GM21619 (cell line): ENCODE results near the gene SF3B1.
"Not testable (repeated sequence)": the region's sequence is repeated elsewhere in the genome, so short reads cannot be mapped to it uniquely, and the experiment has no call there.

ENCODE experiments used
- ATAC-seq: cut with Tn5 transposase; IDR thresholded peaks from one replicate; pipeline ENCODE4 v1.9.1; 2021; ENCODE audit not compliant: unreplicated experiment

The SF3B1 gene

DNA sequence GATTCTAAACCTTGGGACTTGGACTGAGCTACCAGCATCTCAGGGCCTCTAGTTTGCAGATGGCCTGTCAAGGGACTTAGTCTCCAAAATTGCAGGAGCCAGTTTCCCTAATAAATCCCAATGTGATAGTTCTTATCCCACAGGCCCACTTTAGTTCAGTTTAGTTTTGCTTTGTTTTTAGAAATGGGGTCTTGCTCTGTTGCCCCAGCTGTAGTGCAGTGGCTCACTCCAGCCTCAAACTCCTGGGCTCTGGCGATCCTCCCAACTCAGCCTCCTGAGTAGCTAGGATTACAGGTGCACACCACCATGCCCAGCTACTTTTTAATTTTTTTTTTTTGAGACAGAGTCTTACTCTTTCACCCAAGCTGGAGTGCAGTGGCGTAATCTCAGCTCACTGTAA lies 2.6 kb upstream of the SF3B1 start:
- no peak for ATAC-seq

DNA sequence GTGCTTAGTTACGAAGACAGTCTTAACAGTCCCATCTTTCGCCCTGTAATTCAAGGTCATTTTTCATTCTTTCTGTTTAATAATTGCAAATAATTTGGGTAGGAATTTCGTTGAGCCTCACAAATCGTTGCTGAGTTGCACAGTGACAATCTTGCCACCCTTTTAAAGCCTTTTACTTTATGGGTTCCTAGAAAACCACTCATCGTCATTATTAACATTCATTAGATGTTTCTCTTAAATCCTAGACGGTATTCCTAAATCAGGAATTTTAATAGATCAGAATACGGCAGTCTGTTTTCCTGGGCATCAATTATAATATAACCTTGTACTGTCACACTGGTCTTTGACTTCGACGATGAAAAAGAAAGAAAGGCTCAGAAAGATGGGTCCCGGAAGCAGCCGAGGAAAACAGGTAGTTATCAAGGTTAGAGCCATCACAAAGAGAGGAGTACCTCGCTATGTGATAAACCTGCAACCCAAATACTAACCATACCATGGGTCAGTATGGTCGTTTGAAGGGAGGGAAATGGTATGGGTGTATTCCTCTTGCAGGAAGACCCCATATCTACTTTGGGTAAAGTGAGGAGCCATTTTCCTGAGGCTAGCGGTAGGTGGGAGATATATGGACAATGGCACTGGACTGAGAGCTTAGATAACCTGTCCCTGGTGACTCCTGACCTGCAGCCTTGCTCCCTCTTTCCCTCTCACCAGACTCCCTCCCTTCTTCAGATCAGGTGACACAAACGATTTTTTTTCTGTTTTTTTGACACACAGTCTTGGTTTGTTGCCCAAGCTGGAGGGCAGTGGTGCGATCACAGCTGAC lies 981 bp upstream of the SF3B1 start:
- no peak for ATAC-seq

DNA sequence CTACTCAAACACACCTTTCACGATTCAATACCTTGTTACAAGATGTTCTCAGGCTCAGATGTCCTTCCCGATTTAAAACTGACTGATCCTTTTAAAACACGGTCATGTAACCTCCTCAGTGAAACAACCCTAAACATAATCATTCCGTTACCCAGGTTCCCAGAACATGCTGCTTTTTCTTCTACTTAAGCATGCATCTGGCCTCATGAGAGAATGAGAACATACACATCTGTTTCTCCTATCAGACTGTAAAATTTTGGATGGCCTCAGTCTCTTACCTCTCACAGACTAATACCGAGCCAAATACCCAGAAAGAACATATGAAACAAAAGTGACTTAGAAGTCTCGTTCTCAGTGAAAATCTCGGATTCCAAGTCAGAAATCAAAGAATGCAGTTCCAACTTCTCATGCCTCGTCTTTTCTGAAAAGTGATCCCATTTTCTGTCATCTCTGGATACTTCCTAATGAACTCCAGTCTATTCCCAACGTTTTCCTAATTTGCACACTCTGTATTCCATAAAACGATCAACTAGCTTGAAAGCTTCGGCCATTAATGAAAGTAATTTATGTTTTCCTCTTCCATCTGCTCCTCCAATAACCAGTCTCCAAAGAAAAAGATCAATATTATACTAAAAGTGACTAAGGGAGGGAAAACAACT lies 919 bp downstream of the SF3B1 start:
- no peak for ATAC-seq

DNA sequence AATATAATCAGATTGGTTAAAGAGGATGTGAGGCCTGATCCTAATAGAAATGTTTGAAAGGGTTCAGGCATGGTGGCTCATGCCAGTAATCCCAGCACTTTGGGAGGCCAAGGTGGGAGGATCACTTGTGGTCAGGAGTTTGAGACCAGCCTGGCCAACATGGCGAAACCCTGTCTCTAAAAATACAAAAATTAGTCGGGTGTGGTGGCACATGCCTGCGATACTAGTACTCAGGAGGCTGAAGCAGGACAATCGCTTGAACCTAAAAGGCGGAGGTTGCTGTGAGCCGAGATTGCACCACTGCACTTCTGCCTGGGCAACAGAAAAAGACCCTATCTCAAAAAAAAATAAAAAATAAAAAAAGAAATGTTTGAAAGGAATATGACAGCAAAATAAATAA lies 2.3 kb downstream of the SF3B1 start:
- ATAC-seq = not testable (repeated sequence)

DNA sequence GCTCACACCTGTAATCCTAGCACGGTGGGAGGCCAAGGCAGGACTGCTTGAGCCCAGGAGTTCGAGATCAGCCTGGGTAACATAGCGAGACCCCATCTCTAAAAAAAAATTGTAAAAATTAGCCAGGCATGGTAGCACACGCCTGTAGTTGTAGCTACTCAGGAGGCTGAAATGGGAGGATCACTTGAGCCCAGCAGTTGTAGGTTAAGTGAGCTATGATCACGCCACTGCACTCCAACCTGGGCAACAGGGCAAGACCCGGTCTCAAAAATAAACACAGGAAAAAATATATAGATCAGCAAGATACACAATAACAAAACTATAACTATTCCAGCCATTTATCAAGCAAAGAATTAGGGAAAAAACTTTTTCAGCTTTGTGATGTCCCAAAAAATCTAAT lies 3.0 kb downstream of the SF3B1 start:
- ATAC-seq = no peak

DNA sequence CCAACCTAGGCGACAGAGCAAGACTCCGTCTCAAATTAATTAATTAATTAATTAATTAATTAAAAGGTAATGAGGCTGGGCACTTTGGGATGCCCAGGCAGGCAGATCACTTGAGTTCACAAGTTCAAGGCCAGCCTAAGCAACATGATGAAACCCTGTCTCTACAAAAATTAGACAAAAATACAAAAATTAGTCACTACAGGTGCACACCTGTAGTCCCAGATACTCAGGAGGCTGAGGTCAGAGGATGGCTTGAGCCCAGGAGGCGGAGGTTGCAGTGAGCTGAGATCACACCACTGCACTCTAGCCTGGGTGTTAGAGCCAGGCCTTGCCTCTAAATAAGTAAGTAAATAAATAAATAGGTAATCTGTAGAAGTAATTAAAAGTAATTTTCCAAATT lies 6.8 kb downstream of the SF3B1 start:
- ATAC-seq = no peak

DNA sequence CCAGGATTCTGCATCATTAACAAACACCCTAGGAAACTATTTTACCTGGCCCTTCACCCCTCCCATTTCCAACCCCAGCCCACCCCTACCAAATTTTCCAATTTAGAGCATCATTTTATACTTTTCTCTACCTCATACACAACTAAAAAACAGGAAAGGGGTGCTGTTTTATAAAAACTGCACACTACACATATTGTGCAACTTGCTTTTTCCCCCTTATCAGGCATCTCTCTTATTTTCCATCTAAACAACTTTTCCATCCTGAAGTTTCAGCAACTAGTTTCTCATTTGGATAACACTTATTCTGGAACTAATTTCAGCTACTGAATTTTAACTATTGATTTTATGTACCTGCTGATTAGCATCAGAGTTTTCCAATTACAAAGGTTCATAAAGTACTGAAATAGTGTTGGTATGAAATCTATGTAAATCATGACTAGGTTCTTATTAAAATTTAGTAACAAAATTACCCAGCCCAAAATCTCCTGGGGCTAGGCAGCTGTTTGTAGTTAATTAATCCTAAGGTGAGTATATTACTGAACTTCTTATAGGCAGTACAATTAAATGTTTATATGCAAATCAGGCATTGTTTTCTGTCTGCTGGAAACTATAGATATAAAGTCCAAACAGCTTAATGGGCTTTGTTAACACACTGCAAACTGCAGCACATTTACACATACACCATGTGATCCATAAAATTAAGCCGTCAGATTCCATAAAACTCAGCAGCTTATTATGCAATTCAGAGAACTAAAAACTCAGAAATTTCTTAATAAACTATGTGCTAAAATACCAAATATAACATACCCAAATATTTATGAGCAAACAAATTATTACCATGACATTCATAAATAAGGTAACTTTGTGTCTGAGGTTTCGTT lies 7.9 kb downstream of the SF3B1 start:
- no peak for ATAC-seq

DNA sequence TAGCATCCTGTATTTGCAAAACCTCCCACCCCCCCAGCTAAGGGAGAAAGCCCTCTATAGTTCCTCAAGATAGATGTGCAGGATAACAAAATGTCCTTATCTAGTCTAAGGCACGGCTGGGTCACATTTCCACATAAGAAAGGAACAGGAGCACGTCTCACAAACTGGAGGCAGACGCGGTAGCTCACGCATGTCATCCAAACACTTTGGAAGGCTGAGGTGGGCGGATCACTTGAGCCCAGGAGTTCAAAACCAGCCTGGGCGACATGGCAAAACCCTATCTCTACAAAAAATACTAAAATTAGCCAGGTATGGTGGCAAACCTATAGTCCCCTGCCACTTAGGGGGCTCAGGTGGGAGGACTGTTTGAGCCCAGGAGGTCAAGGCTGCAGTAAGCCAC lies 9.3 kb downstream of the SF3B1 start:
- no peak for ATAC-seq

DNA sequence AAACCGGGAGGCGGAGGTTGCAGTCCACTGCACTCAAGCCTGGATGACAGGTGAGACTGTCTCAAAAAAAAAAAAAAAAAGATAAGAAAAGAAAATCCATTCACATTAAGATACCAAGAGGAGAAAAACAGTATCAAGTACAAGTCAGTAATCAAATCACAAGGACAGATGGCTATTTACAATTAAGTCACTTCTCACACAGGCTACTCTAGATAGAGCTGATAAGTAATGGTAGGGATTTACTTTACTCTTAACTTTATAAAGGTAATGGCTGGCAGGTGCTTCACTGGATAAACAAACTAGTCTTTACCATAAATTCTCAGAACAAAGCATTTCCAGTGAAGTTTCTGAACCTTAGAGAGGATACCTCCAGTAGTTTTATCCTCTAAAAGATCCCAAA lies 11.5 kb downstream of the SF3B1 start:
- no peak for ATAC-seq

DNA sequence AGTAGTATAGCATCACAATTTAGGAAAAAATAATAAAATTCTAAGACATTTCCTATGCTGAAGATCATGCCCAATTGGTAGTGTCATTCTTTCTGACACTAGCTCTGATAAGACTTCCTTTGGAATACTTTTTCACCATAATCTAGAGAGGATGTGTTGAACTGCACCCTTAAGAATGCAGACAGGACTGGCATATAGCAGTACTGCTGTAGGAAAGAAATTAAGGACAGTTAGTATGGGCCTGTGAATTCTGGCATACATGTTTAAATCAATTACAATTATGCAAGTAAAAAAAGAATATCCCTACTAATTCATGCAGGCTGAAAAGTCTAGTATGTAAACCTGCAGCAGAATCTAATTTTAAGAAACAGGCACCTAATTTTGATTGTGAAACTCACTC lies 15.4 kb downstream of the SF3B1 start:
- ATAC-seq = no peak

DNA sequence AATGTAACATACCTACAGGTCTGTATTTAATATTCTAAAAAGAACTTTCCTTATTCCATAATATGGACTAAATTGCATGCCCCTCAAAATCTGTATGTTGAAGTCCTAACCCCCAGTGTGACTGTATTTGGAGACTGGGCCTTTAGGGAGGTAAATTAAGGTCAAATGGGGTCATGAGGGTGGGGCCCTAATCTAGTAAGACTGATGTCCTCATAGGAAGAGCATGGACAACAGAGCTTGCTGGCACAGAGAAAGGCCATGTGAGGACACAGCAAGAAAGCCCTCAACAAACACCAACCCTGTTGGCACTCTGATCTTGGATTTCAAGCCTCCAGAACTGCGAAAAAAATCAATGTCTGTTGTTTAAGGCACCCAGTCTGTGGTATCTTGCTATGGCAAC lies 18.6 kb downstream of the SF3B1 start:
- ATAC-seq = no peak

DNA sequence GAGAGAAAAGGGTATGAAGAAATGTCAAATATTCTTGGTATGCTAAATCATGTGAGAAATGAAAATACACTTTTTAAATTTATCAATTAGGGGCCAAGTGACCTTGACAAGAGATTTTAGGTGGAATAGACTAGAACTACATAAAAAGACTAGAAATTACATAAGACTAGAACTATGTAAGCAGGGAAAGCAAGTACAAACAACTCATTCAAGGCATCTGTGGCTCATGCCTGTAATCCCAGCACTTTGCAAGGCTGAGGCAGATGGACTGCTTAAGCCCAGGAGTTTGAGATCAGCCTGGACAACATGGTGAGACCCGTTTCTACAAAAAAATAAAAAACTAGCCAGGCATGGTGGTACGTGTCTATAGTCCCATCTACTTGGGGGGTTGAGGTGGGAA lies 20.3 kb downstream of the SF3B1 start:
- no peak for ATAC-seq

DNA sequence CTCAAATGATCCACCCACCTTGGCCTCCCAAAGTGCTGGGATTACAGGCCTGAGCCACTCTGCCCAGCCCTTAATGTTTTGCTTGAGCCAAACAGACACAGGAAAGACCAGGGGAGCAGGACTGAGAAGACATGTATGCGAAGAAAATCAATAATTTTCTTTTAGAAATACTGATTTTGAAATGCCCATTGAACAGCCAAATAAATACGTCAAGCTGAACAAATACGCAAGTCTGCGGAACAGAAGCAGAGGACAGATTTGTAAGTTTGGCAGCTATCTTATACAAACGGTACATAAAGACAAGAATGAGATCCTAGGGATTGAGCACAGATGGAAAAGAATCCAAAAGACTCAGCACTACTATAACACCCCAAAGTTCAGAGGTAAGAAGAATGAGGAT lies 20.8 kb downstream of the SF3B1 start:
- no peak for ATAC-seq

DNA sequence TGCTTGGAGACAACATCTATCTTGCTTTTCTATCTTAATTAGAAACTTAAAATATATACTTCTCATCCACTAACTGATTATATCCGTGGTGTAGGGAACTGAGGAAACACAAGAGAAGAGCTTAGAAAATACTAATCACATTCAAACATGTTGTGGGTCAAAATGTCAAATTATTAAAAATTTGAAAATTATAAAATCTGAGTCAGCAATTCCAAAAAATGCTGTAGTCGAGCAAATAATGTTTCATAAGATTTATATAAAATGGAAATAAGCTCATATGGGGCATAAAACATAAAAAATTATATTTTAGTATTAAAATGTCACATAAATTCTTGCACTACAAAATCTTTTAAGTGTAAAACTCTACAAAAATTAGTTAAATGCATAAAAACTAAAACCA lies 29.2 kb downstream of the SF3B1 start:
- ATAC-seq = no peak

DNA sequence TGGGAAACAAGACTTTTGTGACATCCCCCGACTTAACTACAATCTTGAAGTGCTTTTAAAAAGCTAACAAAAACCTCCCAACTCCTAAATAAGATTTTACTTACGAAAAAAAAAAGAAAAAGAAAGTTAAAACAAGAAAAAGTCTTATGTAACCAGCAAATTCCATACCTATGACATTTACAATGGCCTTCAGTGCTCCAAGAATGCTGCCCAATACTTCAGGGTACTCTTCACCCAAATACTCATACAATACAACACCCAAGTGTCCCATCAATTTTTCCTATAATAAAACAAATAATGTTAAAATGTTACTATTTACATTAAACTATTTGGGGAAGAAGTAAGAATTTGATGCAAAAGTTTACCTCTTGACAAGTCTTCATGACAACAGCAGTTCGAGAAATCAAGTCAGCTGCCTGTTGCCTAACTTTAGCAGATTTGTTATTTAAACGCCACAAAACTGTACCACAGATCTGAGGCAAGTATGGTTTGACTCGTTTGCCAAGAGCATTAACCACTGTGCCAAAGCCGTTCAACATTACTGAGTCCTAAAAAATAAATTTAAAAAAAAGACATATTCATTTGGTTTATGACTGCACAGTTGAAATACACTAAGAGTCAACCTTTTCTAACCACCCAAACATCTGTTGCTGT lies 34.8 kb downstream of the SF3B1 start:
- no peak for ATAC-seq

DNA sequence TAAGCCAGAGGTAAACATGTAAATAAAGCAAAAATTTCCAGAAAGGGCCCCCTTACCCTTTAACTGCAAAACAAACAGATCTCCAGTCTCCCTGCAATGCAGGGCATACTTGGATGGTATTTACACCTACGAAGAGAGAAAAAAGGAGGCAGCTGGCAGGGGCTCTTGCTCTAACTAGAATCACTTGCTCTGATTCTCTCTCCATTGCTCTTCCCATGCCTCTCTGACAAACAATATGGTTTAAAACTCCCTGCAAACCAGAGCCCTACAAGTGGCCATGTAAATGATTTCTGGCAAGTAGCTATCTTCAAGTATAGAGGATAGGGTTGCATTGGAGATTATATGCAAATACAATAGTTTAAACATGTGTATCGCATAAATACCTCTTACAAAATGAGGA lies 35.9 kb downstream of the SF3B1 start:
- ATAC-seq = no peak

DNA sequence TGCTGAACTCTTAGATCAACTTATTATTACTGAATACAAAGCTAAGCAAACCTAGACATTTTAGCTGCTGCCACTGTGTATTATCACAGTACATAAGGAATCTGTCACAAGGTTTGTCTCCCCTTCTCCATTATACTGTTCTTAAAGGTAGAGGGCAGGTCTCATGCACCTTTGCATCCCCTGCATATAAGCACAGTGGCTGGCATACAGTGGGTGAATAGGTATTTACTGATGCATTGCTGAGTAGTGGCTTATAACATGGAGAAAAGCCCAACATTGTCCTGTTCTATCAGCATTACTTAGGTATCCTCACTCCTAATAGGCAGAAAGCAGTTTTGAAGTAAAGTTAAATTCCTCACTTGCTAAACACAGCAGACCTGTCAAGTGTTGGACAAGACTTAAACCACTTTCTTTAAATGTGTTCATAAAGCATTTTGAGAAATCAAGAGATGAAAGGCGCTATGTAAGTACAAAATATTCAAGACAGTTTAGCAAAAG lies 43.6 kb downstream of the SF3B1 start:
- ATAC-seq = no peak

DNA sequence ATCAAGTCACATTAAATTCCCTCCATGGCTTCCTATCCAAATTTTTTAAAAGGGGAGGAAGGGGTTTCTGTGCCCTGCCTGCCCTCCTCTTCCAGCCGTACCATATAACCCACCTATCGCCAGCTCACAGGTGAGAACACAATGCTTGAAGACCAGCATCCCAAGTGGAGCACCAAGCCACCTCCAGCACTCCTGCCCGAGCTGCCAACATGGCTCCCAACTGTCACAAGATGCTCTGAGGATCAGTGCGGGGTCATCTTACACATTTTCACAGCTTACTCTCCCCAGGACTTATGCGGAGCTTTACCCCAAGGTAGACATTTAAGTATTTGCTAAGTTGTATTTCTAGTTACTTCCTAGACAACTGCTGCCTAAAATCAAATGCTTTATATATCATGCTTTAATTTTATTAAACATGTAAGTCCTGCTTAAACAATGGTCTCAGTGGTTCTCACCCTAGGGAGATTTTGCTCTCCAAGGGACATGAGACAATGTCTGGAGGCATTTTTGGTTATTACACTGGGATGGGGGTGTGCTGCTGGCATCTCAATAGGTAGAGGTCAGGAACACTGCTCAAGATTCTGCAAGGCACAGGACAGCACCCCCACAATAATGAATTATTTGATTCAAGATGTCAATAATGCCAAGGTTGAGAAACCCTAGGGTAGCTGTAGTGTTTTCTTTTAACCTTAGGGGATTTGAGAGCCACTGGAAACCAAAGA lies 45.8 kb downstream of the SF3B1 start:
- no peak for ATAC-seq

DNA sequence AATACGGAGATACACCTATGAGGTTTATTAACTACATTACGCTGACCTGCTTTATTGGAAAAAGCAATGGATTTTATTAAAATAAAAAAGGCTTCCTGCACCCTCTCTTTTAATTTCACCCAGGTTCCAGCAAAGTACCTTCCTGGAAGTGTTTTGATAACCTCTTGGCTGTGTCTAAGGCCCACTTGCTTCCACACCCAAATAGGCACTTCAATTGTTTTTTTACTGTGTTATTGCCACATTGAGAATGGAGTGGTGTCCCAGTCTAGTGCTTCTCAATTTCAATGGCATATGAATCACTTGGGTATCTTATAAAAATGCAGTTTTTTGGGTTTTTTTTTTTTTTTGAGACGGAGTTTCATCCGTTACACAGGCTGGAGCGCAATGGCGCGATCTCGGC lies 47.6 kb downstream of the SF3B1 start:
- ATAC-seq = no peak

DNA sequence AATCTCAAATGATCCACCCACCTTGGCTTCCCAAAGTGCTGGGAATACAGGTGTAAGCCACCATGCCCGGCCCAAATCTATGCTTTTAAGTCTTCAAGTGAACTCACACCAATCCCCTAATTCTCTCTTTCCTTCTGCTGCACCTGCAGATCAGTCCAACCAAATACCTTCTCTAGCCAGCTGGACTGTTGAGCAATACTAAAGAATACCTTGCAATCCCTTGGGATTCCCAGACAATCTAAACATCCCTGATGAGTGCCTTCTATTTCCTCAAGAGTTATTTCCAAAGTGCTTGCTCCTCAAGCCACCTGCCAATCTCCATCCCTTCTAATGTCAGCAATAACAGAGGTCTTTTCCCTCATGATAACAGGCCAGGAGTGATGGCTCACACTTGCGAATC lies 48.6 kb downstream of the SF3B1 start:
- ATAC-seq = no peak
